HepG2 (cell line): ENCODE measurements around the gene TWNK. TPM values are rescaled to one million over a fixed set of nuclear protein-coding genes. Genes with fewer than 3 reads are reported as not detected.
A peak's percentile ranks its signal among the peaks of the same experiment; 100 is the strongest.

Source experiments
- AFF4 ChIP-seq: sonication (generic); formaldehyde crosslinking; IDR thresholded peaks from 2 replicates; pipeline ENCODE4 v1.4.0; 2020; ENCODE audit warnings: missing genetic modification reagents
- AHDC1 ChIP-seq: sonication (generic); formaldehyde crosslinking; IDR thresholded peaks from 2 replicates; pipeline ENCODE4 v1.5.1; 2020; ENCODE audit warnings: mild to moderate bottlenecking, missing genetic modification reagents, borderline replicate concordance
- ATF3 ChIP-seq: sonication (generic); formaldehyde crosslinking; IDR thresholded peaks from 2 replicates; pipeline ENCODE4 v1.4.0; 2020; ENCODE audit warnings: missing genetic modification reagents
- BCL6 ChIP-seq: IDR thresholded peaks from 2 replicates; pipeline ENCODE4 v1.6.1; 2016; ENCODE audit warnings: missing genetic modification reagents, missing compliant biosample characterization
- DBP ChIP-seq: sonication (generic); formaldehyde crosslinking; IDR thresholded peaks from 2 replicates; pipeline ENCODE4 v1.4.0; 2020; ENCODE audit warnings: missing genetic modification reagents; ENCODE audit errors: not compliant biosample characterization
- GMEB2 ChIP-seq: IDR thresholded peaks from 2 replicates; pipeline ENCODE4 v1.6.1; 2016; ENCODE audit warnings: missing biosample characterization, missing genetic modification reagents, low read depth
- HDAC1 ChIP-seq: sonication (generic); formaldehyde crosslinking; IDR thresholded peaks from 2 replicates; pipeline ENCODE4 v1.5.1; 2020; ENCODE audit warnings: mild to moderate bottlenecking, missing genetic modification reagents
- HNRNPLL ChIP-seq: fragments of 200-400 bp; formaldehyde crosslinking; IDR thresholded peaks from 2 replicates; pipeline ENCODE4 v1.6.1; 2017; ENCODE audit warnings: mild to moderate bottlenecking, low read depth, low read length; ENCODE audit not compliant: poor library complexity, severe bottlenecking
- KDM2A ChIP-seq: sonication (generic); formaldehyde crosslinking; IDR thresholded peaks from 2 replicates; pipeline ENCODE4 v1.4.0; 2020; ENCODE audit warnings: low read depth, missing genetic modification reagents, borderline replicate concordance
- PHF21A ChIP-seq: sonication (generic); formaldehyde crosslinking; IDR thresholded peaks from 2 replicates; pipeline ENCODE4 v1.5.0; 2020; ENCODE audit warnings: mild to moderate bottlenecking, missing genetic modification reagents
- PHF5A ChIP-seq: IDR thresholded peaks from one replicate; pipeline ENCODE4 v1.6.1; 2018; ENCODE audit warnings: low read depth, missing genetic modification reagents; ENCODE audit not compliant: unreplicated experiment
- ZBTB42 ChIP-seq: sonication (generic); formaldehyde crosslinking; IDR thresholded peaks from 2 replicates; pipeline ENCODE4 v1.5.0; 2020; ENCODE audit warnings: mild to moderate bottlenecking, missing genetic modification reagents
- ZNF572 ChIP-seq: sonication (generic); formaldehyde crosslinking; IDR thresholded peaks from 2 replicates; pipeline ENCODE4 v1.5.1; 2020; ENCODE audit warnings: mild to moderate bottlenecking, missing genetic modification reagents
- ZNF839 ChIP-seq: sonication (generic); formaldehyde crosslinking; IDR thresholded peaks from 2 replicates; pipeline ENCODE4 v1.4.0; 2020; ENCODE audit warnings: missing genetic modification reagents, mild to moderate bottlenecking, borderline replicate concordance
- polyA plus RNA-seq, 8 experiments: library from polyadenylated mRNA; depleted of rRNA in 3 of 8; stranded (reverse) in 7 of 8; unstranded in 1 of 8; fragments of >200 nt; fragmentation: Illumina TruSeq in 4 of 8; extraction: Trizol in 4 of 8; gene quantifications; 2 replicates each; pipeline versions ENCODE4 v1.2.1 to v1.2.3, GENCODE V29; 2011 to 2016; ENCODE audit warnings: low read depth in 4 of 8, missing spikeins in 1 of 8, mixed read lengths in 1 of 8; ENCODE audit not compliant: insufficient read depth in 1 of 8
- total RNA-seq, 5 experiments: library from RNA; depleted of rRNA; stranded (reverse); fragments of >200 nt; fragmentation: Illumina TruSeq; extraction: Trizol; gene quantifications; 2 replicates each; pipeline ENCODE4 v1.2.3, GENCODE V29; 2016; ENCODE audit warnings: low read depth in 1 of 5

Gene TWNK
- total and polyA plus RNA-seq, 2 of the 13 experiments (the other 11 are each of a cell fraction or from before 2014, with no cell fraction given) = 10.7 to 16.5 TPM

DNA sequence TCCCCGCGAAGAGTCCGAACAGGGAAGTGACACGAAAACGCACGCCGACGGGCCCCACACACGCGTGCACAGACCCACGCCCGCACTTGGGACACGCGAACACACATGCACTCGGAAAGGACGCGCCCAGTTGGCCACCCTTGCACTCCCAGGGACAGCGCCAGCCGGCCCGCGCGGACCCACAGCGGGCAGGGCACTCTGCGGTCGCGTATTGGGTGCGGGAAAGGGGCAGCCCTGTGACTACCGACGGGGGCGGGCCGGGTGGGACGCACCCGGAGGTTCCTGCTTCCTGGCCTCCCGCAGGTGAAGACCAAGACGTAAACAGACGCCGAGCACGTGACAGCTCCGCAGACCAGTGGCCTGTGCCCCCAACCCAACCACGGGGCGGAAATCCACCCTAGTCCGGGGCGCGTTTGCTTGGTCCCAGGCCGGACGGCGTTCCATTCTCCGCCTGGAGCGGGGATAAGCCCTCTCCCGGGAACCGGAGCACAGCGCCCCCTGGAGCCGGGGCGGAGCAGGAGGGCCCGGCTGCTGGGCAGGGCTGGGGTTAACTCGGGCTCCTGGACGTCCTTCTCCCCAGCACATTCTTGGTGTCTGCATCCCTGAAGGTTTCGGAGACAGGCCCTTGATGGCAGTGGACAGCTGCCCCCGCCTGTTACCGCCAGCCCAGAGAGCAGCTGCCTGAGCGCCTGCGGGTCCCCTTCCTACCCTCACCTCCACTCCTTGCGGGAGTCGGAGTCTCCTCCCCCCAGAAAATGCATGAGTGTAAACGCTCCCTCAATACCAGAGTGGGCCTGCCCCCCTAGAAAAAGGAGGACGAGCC is 10.2 kb downstream of the TWNK start (continued):
- TF ChIP-seq AHDC1 (no peak; the same call in 1 of the 2 replicates), PHF5A (CRISPR knock-in tag) (no peak), ZNF572 (CRISPR knock-in tag) (no peak), AFF4 (0 out of 2 replicates have a peak, but pooled peaks have one; percentile 17), ZNF839 (CRISPR knock-in tag) (peak; percentile 42; the same call in 1 of the 2 replicates), BCL6 (0 out of 2 replicates have a peak, but pooled peaks have one; percentile 13), GMEB2 (CRISPR knock-in tag) (no peak), KDM2A (CRISPR knock-in tag) (peak; percentile 76; the same call in 1 of the 2 replicates), ATF3 (peak; percentile 9; the same call in 1 of the 2 replicates), ZBTB42 (peak; percentile 83), DBP (no peak), PHF21A (peak; percentile 48; the same call in 1 of the 2 replicates), HNRNPLL (peak; percentile 75), HDAC1 (0 out of 2 replicates have a peak, but pooled peaks have one; percentile 44)
